ENCODE results near the gene ENDOU.

DNA sequence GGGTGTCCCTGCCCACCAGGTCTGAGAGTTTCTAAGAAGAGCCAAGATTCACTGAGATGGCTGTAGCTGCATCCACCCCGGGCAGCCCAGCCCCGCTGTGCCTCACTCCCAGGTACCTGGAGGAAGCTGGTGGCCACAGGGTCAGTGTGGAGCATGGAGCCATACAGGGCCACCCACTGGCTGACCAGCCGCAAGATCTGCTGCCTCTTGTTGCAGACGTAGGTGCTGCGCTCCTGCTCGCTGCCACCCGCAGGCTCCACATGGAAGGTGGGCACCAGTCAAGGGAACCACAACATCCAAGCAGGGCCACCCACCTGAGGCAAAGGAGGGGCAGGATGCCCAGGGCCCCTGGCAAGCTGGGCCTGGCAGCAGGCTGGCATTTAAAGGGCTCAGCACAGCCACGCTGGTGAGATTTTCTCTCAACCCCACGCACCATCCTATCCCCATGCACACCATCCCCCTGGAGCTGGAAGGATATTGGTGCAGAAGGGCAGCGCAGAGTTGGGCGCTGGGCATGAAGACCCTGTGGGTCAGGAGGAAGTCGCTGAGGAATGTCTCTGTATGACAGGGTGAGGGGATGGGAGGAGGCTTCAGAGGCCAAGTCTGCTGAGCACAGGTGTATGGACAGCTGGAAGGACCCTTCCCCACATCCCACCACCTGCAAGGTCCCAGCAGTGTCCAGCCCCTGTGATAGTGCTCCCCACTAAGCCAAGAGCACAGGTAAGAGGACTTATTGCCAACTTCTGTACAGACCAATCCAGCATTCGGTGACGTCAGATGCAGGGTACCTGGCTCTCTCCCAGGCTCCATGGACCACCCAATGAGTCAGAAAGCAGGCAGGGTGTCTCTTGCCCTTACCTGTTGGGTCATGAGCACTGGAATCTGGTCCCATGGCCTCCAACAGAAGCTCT lies 22.6 kb upstream of the ENDOU start:
- TF ChIP-seq POLR2AphosphoS5 (IDR thresholded peaks at IDR 0.05; ENCODE audit: low read depth, low read length) (no peak), SIN3A (IDR thresholded peaks at IDR 0.05; ENCODE audit: borderline replicate concordance, insufficient read depth, low read length) (no peak), TAF1 (IDR thresholded peaks at IDR 0.05; ENCODE audit: borderline replicate concordance, insufficient read depth, low read length) (no peak), FOXP2 (optimal IDR thresholded peaks at IDR 0.05; ENCODE audit: borderline replicate concordance, extremely low read depth, extremely low read length, insufficient read depth) (no peak)
- TF ChIP-seq, protein P1, sequence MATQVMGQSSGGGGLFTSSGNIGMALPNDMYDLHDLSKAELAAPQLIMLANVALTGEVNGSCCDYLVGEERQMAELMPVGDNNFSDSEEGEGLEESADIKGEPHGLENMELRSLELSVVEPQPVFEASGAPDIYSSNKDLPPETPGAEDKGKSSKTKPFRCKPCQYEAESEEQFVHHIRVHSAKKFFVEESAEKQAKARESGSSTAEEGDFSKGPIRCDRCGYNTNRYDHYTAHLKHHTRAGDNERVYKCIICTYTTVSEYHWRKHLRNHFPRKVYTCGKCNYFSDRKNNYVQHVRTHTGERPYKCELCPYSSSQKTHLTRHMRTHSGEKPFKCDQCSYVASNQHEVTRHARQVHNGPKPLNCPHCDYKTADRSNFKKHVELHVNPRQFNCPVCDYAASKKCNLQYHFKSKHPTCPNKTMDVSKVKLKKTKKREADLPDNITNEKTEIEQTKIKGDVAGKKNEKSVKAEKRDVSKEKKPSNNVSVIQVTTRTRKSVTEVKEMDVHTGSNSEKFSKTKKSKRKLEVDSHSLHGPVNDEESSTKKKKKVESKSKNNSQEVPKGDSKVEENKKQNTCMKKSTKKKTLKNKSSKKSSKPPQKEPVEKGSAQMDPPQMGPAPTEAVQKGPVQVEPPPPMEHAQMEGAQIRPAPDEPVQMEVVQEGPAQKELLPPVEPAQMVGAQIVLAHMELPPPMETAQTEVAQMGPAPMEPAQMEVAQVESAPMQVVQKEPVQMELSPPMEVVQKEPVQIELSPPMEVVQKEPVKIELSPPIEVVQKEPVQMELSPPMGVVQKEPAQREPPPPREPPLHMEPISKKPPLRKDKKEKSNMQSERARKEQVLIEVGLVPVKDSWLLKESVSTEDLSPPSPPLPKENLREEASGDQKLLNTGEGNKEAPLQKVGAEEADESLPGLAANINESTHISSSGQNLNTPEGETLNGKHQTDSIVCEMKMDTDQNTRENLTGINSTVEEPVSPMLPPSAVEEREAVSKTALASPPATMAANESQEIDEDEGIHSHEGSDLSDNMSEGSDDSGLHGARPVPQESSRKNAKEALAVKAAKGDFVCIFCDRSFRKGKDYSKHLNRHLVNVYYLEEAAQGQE (IDR thresholded peaks at IDR 0.05; ENCODE audit: insufficient read depth in 1 of 2, low read depth in 2 of 2, low read length in 2 of 2): no peak

Measured in PFSK-1 (cell line).